Lower leg skin (tissue), 4 donors: Measurements from ENCODE around the gene SEMA6C. TPM values are rescaled to one million over a fixed set of nuclear protein-coding genes. Genes with fewer than 3 reads are reported as not detected.
"Not testable (repeated sequence)": the region's sequence is repeated elsewhere in the genome, so short reads cannot be mapped to it uniquely, and the experiment has no call there.

Source experiments
- DNase-seq, 2 donors: peaks; one replicate each; pipeline ENCODE4 v3.0.0-alpha.2; 2019; ENCODE audit warnings: low spot score in 2 of 2
- H3K4me3 ChIP-seq: fragments of 200-600 bp; sonication (generic); 2 replicates; pipeline ENCODE4 v1.5.1; 2017; ENCODE audit warnings: mild to moderate bottlenecking, low read depth; ENCODE audit not compliant: poor library complexity, severe bottlenecking
- POLR2A ChIP-seq, 2 donors: fragments of 450-650 bp; IDR thresholded peaks; one replicate each; pipeline ENCODE4 v1.6.1; 2016 to 2017; ENCODE audit warnings: antibody characterized with exemption in 2 of 2, mild to moderate bottlenecking in 1 of 2, moderate library complexity in 1 of 2
- WGBS, 2 donors: methylation state at CpG; one replicate each; pipeline ENCODE4 v1.1.5; 2018; 5-methylcytosine and 5-hydroxymethylcytosine counted together
- intact Hi-C: fragments of 100-400 bp; cut with DNase I; formaldehyde crosslinking; loops from one replicate; pipeline ENCODE4 v1.15.0; 2023; ENCODE audit warnings: low total_unique reads
- total RNA-seq, 4 donors: library from RNA; depleted of rRNA; stranded (reverse); fragments of >200 nt; gene quantifications; one replicate each; pipeline ENCODE4 v1.1.0, GENCODE V29; 2016
- TF ChIP-seq, protein P1 (sequence below), 3 donors: fragments of 450-650 bp; IDR thresholded peaks; one replicate each; pipeline ENCODE4 v1.5.1; 2016; ENCODE audit warnings: antibody characterized with exemption in 3 of 3, mild to moderate bottlenecking in 3 of 3, moderate library complexity in 2 of 3

The SEMA6C gene
- total RNA-seq, 4 donors from 2014 or later, result 9.7 to 30.4 (median 14.3) TPM

DNA sequence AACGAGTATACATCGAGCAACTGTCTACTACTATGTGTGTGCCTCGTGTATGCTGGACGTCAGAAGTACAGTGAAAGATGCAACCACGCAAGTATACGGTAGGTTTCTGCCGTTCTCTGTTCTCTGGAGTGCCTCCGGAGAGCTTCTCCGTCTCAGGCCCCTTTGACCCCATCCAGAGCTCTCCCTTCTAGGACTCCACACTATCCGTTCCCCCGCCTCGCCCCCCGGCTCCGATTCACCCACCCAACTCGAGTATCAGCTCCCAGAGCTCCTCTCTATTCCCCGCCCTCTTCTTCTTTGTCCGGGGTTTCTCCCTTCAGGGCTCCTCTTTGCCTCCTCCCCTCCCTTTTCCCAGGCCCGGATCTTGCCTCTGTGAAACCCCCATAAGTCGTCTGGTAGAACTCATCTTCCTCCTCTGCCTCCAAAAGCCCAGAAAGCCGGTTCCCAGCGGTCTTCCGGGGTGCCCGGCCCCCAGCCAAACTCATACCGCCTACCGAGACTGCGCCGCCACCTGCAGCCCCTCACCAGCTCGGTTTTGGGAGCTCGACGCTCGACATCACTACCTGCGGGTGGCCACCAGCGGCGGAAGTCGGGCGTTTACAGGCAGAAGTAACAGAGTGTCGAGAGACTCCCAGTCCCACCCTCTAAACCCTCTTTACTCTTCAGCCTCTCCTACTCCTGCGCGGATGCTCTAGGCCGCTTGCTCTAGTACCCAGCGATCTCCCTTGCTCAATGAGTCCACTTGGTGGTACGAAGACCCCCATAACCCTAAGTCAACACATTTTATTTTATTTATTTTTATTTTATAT, 43.4 kb upstream of the SEMA6C start, which contains the start of gene VPS72:
Gene VPS72, minus strand, starts transcription at position 561 of the 809 bp plus-strand sequence. Its CDS starts 76 bp downstream, at position 485.
- intact Hi-C loops, result no loop called here
- DNase-seq, result peak; percentile 81 to 96
- peak within 1 kb of the TSS; percentile 89 for H3K4me3 ChIP-seq
- TF ChIP-seq, protein P1, sequence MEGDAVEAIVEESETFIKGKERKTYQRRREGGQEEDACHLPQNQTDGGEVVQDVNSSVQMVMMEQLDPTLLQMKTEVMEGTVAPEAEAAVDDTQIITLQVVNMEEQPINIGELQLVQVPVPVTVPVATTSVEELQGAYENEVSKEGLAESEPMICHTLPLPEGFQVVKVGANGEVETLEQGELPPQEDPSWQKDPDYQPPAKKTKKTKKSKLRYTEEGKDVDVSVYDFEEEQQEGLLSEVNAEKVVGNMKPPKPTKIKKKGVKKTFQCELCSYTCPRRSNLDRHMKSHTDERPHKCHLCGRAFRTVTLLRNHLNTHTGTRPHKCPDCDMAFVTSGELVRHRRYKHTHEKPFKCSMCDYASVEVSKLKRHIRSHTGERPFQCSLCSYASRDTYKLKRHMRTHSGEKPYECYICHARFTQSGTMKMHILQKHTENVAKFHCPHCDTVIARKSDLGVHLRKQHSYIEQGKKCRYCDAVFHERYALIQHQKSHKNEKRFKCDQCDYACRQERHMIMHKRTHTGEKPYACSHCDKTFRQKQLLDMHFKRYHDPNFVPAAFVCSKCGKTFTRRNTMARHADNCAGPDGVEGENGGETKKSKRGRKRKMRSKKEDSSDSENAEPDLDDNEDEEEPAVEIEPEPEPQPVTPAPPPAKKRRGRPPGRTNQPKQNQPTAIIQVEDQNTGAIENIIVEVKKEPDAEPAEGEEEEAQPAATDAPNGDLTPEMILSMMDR (IDR thresholded peaks at IDR 0.05), result peak in 1 of 3 donors; percentile 23
- TF ChIP-seq POLR2A (IDR thresholded peaks at IDR 0.05), result no peak
- 0% methylated on average over 42 of the region's 42 CpGs for WGBS, 2 donors

DNA sequence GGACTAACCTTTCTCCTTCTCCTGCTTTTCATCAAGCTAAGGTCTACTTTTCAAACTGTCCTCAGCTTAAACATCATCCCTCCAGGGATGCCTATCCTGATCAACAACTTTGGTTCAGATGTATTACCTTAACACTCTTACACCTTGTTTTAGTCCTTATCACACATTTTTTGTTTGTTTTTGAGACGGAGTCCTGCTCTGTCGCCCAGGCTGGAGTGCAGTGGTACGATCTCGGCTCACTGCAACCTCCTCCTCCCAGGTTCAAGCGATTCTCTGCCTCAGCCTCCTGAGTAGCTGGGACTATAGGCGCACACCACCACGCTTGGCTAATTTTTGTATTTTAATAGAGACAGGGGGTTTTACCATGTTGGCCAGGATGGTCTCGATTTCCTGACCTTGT, 42.2 kb upstream of the SEMA6C start:
- DNase-seq, intact Hi-C loops, H3K4me3 ChIP-seq: not testable (repeated sequence)
- 75 to 77% methylated on average over 8 of the region's 8 CpGs for WGBS, 2 donors

DNA sequence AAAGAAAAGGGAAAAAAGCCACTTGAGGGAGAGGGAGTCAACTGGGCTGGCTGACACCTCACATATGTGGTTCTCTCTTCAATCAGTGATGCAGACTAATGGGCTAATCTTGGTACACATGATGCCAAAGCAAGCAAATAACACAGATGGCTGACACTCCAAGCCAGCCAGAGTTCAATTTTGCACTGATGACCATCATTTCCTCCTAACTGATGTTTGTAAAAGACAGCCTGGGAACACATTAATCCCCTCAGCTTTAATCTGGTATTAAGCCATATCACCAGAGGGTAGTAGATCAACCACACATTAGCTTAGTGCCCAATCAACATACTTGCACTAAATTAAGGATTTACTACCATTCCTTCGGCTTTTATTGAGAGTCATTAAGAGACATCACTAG, 40.8 kb upstream of the SEMA6C start:
- WGBS, 2 donors, result 73 to 76% methylated on average over 1 of the region's 1 CpG
- DNase-seq, result no peak
- intact Hi-C loops, result no loop called here
- no peak overlapping the region for H3K4me3 ChIP-seq
- TF ChIP-seq, protein P1 (IDR thresholded peaks at IDR 0.05), result no peak
- no peak for TF ChIP-seq POLR2A (IDR thresholded peaks at IDR 0.05)

DNA sequence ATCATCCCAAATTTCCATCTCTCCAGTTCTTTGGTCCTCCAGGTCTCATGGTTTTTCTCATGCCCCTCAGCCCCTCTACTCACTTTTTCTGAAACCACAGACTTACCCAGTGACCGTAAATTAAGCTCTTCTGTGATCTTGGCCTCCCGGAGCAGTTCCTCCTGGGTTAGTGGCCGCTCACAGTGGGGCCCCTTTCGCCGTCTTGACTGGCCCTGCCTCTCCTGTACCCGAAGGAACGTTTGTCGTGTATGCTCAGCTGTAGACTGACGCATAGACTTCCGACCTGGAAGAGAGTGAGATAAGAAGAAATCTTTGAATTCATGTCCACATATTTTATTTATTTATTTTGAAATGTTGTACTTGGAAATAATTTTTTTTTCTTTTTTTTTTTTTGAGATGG, 37.8 kb upstream of the SEMA6C start:
- 93% methylated on average over 10 of the region's 10 CpGs for WGBS, 2 donors
- TF ChIP-seq, protein P1 (IDR thresholded peaks at IDR 0.05), result no peak
- TF ChIP-seq POLR2A (IDR thresholded peaks at IDR 0.05), result no peak
- H3K4me3 ChIP-seq, result no peak overlapping the region
- intact Hi-C loops, result no loop called here
- no peak for DNase-seq

DNA sequence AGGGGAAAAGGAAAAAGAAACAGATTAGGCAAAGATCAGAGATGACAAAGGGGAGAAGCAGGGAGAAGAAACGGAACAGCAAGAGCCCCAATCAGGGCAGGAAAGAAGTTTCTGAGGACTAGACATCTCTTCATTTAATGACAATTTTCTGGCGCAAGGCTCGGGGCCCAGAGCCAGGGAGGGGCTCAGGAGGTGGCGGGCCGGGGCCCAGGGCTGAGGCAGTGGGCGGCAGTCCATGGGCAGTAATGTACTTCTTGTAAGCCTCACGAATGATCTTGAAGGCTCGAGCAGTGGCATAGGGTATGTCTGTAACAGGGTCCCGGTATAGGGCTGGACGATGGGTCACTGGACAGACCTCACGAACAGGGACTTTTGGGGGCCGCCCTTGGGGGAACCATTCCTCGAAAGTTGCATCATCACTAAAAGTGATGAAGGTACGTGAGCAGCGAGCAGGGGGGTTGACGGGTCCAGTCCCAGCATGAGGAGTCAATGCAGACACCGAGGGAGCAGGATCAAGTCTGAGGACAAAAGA, 30.1 kb upstream of the SEMA6C start:
- intact Hi-C loops, result no loop called here
- TF ChIP-seq POLR2A (IDR thresholded peaks at IDR 0.05), result no peak
- TF ChIP-seq, protein P1 (IDR thresholded peaks at IDR 0.05), result no peak
- WGBS, 2 donors, result 88 to 90% methylated on average over 17 of the region's 17 CpGs
- no peak overlapping the region for H3K4me3 ChIP-seq
- DNase-seq, result no peak

DNA sequence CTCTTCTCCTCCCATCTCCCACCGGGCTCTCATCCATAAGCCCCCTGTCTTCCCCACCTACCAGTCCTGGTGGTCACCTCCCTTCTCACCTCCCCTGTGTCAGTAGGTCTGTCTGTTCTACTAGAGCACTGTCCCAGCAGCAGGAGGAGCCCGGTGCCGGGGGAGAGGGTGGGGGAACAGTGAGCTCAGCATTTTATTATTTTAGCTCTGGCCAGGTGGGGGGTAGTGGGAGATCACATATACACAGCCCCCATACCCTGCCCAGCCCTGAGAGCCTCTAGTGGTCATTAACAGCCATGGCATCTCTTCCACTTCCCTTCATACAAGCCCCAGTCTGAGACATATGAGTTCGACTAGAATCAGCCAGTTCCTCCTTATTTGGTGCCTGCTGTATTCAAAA, 29.4 kb upstream of the SEMA6C start, which contains the start of gene TMOD4:
Gene TMOD4, minus strand, starts transcription at position 119 of the 400 bp plus-strand sequence. CDS start 1,106 bp downstream, outside the sequence.
- DNase-seq, result no peak
- intact Hi-C loops, result no loop called here
- no peak for TF ChIP-seq POLR2A (IDR thresholded peaks at IDR 0.05)
- TF ChIP-seq, protein P1 (IDR thresholded peaks at IDR 0.05), result no peak
- H3K4me3 ChIP-seq, result no peak within 1 kb of the TSS
- WGBS, 2 donors, result 48 to 52% methylated on average over 4 of the region's 4 CpGs
